ENCODE data around the gene CPSF4L. TPM values are rescaled to one million over a fixed set of nuclear protein-coding genes. Genes with fewer than 3 reads are reported as not detected.
A peak's percentile ranks its signal among the peaks of the same experiment; 100 is the strongest.

CPSF4L gene
- total RNA-seq, 1 donor from 2014 or later = not detected

DNA sequence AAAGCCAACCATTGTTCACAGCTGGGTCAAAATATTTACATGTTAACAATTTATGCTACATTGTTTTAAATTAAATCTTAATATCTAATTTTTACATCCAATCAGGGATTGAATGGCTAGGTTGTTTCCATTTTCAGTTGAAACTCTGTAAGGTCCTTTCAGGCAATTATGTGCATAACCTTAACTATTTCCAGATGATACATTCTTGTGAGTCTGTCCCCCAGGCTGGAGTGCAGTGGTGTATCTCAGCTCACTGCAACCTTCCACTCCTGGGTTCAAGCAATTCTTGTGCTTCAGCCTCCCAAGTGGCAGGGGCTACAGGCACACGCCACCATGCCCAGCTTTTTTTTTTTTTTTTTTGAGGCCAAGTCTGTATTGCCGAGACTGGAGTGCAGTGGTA is 39.7 kb upstream of the CPSF4L start:
- H3K27me3 Mint-ChIP-seq = no peaks in the 10 kb centered on the region
- TF ChIP-seq CTCF (IDR thresholded peaks at IDR 0.05; ENCODE audit: unreplicated experiment) = no peak
- no peak overlapping the region for H3K27ac Mint-ChIP-seq
- peaks cover 12% of the 10 kb centered on the region for H3K36me3 Mint-ChIP-seq (ENCODE audit: insufficient read depth)
- DNase-seq (ENCODE audit: low spot score, unreplicated experiment) = no peak
- no peaks in the 10 kb centered on the region for H3K9me3 Mint-ChIP-seq (ENCODE audit: low read depth)
- H3K4me1 Mint-ChIP-seq (ENCODE audit: low read depth) = peaks cover 36% of the 10 kb centered on the region
- H3K4me3 Mint-ChIP-seq (ENCODE audit: low read depth) = no peak overlapping the region

DNA sequence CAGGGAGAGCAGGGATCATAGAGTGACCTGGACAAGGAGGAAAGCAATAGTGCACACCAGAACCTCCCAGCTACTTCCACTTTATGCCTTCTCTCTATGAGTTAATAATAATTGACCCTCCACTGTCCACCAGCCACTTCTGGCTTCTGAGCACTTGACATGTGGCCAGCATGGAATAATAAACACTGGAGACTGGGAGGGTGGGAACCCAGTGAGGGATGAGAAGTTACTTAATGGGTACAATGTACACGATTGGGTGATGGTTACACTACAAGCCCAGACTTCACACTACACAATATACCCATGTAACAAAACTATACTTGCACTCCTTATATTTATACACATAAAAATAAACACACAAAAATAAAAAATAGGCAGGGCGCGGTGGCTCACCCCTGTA is 38.7 kb upstream of the CPSF4L start:
- Mint-ChIP-seq H3K4me1 (ENCODE audit: low read depth) (peaks cover 29% of the 10 kb centered on the region), H3K36me3 (ENCODE audit: insufficient read depth) (peaks cover 13% of the 10 kb centered on the region), H3K9me3 (ENCODE audit: low read depth) (no peaks in the 10 kb centered on the region), H3K27ac (no peak overlapping the region), H3K4me3 (ENCODE audit: low read depth) (no peak overlapping the region), H3K27me3 (no peaks in the 10 kb centered on the region)
- DNase-seq (ENCODE audit: low spot score, unreplicated experiment) = no peak
- TF ChIP-seq CTCF (IDR thresholded peaks at IDR 0.05; ENCODE audit: unreplicated experiment) = no peak

DNA sequence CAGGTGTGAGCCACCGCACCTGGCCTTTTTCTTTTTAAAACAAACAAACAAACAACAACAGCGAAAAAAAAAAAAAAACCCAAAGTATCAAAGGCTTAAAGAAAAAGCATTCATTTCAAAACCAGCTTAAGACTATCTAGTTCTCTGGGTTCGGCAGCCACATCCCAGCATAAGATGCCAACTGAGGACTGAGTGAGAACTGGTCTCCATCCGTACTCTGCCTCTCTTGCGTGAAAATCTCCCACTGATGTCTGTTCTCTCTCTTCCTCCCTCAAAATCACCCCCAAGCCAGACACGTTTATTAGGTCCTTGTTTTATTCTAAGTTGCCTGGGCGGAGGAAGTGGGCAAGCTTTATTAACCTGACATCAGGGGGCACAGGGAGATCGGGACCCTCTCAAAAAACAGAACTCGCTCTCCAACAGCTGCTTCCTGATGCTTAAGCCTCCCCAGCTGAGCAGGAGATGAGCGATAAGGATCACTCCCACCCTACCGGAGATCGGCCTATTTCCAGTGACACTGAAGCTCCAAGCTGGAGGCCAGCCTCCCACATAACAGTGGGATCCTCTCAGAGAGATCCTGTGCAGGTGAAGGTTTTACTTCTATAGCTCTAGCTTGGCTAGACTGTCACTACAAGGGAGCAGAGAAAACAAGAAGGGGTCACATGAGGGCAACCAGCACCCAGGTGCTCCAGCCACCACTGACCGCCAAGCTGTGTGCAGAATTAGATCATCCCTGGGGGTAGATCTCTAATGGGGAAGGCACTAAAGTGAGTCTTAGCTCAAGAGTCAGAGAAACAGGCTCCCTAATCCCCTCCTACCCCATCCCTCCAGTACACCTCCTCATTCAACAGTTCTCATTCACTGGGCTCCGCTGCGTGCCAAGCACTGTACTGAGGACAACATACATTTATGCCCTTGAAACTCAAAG is 36.5 kb upstream of the CPSF4L start:
- H3K36me3 Mint-ChIP-seq (ENCODE audit: insufficient read depth) = peaks cover 13% of the 10 kb centered on the region
- no peaks in the 10 kb centered on the region for H3K27me3 Mint-ChIP-seq
- no peak for DNase-seq (ENCODE audit: low spot score, unreplicated experiment)
- peak overlapping the region; percentile 67 for H3K27ac Mint-ChIP-seq
- no peaks in the 10 kb centered on the region for H3K9me3 Mint-ChIP-seq (ENCODE audit: low read depth)
- H3K4me1 Mint-ChIP-seq (ENCODE audit: low read depth) = peaks cover 15% of the 10 kb centered on the region
- no peak overlapping the region for H3K4me3 Mint-ChIP-seq (ENCODE audit: low read depth)
- TF ChIP-seq CTCF (IDR thresholded peaks at IDR 0.05; ENCODE audit: unreplicated experiment) = no peak

DNA sequence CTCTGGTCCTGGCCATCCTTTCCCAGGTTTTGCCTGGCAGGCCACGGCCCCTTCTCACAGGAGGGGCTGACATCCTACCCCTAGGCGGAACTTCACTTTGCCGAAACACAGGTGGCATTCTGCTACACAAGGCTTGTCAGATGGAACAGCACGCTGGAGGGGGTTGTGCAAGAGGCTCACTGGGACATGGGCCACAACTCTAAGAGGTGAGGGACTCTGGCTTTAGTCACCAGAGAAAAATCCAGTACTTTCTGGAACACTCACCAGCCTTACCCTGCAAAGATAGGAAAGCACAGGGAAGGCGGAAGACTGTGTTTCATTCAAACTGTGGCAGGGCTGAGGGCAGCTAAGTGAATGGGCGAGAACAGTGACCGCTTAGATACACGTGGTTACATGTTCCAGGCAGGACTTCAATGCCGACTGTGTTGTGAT is 31.8 kb upstream of the CPSF4L start:
- no peaks in the 10 kb centered on the region for H3K27me3 Mint-ChIP-seq
- no peak for TF ChIP-seq CTCF (IDR thresholded peaks at IDR 0.05; ENCODE audit: unreplicated experiment)
- H3K27ac Mint-ChIP-seq = peak overlapping the region; percentile 87
- H3K4me1 Mint-ChIP-seq (ENCODE audit: low read depth) = peaks cover 45% of the 10 kb centered on the region
- no peak overlapping the region for H3K4me3 Mint-ChIP-seq (ENCODE audit: low read depth)
- no peak for DNase-seq (ENCODE audit: low spot score, unreplicated experiment)
- H3K36me3 Mint-ChIP-seq (ENCODE audit: insufficient read depth) = peaks cover 9% of the 10 kb centered on the region
- H3K9me3 Mint-ChIP-seq (ENCODE audit: low read depth) = no peaks in the 10 kb centered on the region

DNA sequence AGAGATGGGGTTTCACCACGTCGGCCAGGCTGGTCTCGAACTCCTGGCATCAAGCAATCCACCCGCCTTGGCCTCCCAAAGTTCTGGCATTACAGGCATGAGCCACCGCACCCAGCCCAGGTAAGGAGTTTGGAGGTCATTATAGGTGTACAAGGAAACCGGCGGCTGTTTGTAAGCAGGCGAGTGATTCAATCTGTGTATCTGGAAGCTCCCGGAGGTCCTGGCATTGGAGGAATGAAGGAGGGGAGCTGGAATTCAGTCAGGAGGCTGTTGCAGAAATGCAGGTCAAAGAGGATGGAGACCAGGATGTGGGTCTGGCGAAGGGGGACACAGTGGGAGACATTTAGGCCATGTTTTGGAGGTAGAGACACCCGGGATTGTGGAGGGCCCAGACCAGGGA is 31.4 kb upstream of the CPSF4L start:
- no peaks in the 10 kb centered on the region for H3K9me3 Mint-ChIP-seq (ENCODE audit: low read depth)
- peaks cover 9% of the 10 kb centered on the region for H3K36me3 Mint-ChIP-seq (ENCODE audit: insufficient read depth)
- peaks cover 43% of the 10 kb centered on the region for H3K4me1 Mint-ChIP-seq (ENCODE audit: low read depth)
- DNase-seq (ENCODE audit: low spot score, unreplicated experiment) = no peak
- no peak overlapping the region for H3K27ac Mint-ChIP-seq
- no peak overlapping the region for H3K4me3 Mint-ChIP-seq (ENCODE audit: low read depth)
- no peak for TF ChIP-seq CTCF (IDR thresholded peaks at IDR 0.05; ENCODE audit: unreplicated experiment)
- H3K27me3 Mint-ChIP-seq = no peaks in the 10 kb centered on the region
